Measurements from ENCODE around the gene OBSL1. TPM values are rescaled to one million over a fixed set of nuclear protein-coding genes. Genes with fewer than 3 reads are reported as not detected.

OBSL1 gene
- total RNA-seq, 2 donors from 2014 or later, result 9.9 to 13.2 TPM

GRCh38 chr2:219507581-219508443, 63.5 kb downstream of the OBSL1 start:
- H3K27ac ChIP-seq, result no peak overlapping the region
- TF ChIP-seq CTCF (IDR thresholded peaks at IDR 0.05), result no peak
- no peaks in the 10 kb centered on the region for H3K9me3 ChIP-seq
- H3K4me3 ChIP-seq, result no peak overlapping the region
- DNase-seq, result no peak
- no peak overlapping the region for H3K9ac ChIP-seq (ENCODE audit: low read depth in 2 of 2, low read length in 2 of 2)
- no peaks in the 10 kb centered on the region for H3K36me3 ChIP-seq
- H3K27me3 ChIP-seq, result peaks cover 22% of the 10 kb centered on the region
- intact Hi-C loops (cut with DNase I), result no loop called here
- no peaks in the 10 kb centered on the region for H3K4me1 ChIP-seq

GRCh38 chr2:219506802-219507526, 64.4 kb downstream of the OBSL1 start:
- H3K4me3 ChIP-seq, result no peak overlapping the region
- no peak for DNase-seq
- TF ChIP-seq CTCF (IDR thresholded peaks at IDR 0.05), result no peak
- H3K9ac ChIP-seq (ENCODE audit: low read depth in 2 of 2, low read length in 2 of 2), result no peak overlapping the region
- intact Hi-C loops (cut with DNase I), result no loop called here
- no peaks in the 10 kb centered on the region for H3K36me3 ChIP-seq
- no peaks in the 10 kb centered on the region for H3K9me3 ChIP-seq
- peaks cover 14% of the 10 kb centered on the region for H3K27me3 ChIP-seq
- no peaks in the 10 kb centered on the region for H3K4me1 ChIP-seq
- no peak overlapping the region for H3K27ac ChIP-seq

- H3K27ac ChIP-seq, result no peak overlapping the region
- no peak for TF ChIP-seq CTCF (IDR thresholded peaks at IDR 0.05)
- no peaks in the 10 kb centered on the region for H3K36me3 ChIP-seq
These were observed 65.1 kb downstream of the OBSL1 start for GRCh38 chr2:219506153-219506801.

GRCh38 chr2:219505585-219505984, 65.8 kb downstream of the OBSL1 start:
- H3K36me3 ChIP-seq, result no peaks in the 10 kb centered on the region
- H3K9me3 ChIP-seq, result no peaks in the 10 kb centered on the region
- TF ChIP-seq CTCF (IDR thresholded peaks at IDR 0.05), result no peak
- DNase-seq, result no peak
- H3K9ac ChIP-seq (ENCODE audit: low read depth in 2 of 2, low read length in 2 of 2), result no peak overlapping the region
- H3K27me3 ChIP-seq, result peaks cover 4% of the 10 kb centered on the region
- intact Hi-C loops (cut with DNase I), result no loop called here
- H3K4me1 ChIP-seq, result no peaks in the 10 kb centered on the region
- H3K4me3 ChIP-seq, result no peak overlapping the region
- H3K27ac ChIP-seq, result no peak overlapping the region

More at GRCh38 chr2:219506153-219506801, 65.1 kb downstream of the OBSL1 start:
- no peaks in the 10 kb centered on the region for H3K4me1 ChIP-seq
- H3K9me3 ChIP-seq, result no peaks in the 10 kb centered on the region
- intact Hi-C loops (cut with DNase I), result no loop called here
- H3K27me3 ChIP-seq, result peaks cover 7% of the 10 kb centered on the region
- DNase-seq, result no peak
- H3K9ac ChIP-seq (ENCODE audit: low read depth in 2 of 2, low read length in 2 of 2), result no peak overlapping the region
- no peak overlapping the region for H3K4me3 ChIP-seq

GRCh38 chr2:219502618-219503017, 68.7 kb downstream of the OBSL1 start:
- intact Hi-C loops (cut with DNase I), result no loop called here
- H3K4me3 ChIP-seq, result no peak overlapping the region
- H3K27ac ChIP-seq, result no peak overlapping the region
- no peaks in the 10 kb centered on the region for H3K4me1 ChIP-seq
- H3K36me3 ChIP-seq, result no peaks in the 10 kb centered on the region
- H3K27me3 ChIP-seq, result no peaks in the 10 kb centered on the region
- H3K9me3 ChIP-seq, result no peaks in the 10 kb centered on the region
- TF ChIP-seq CTCF (IDR thresholded peaks at IDR 0.05), result no peak
- no peak for DNase-seq
- H3K9ac ChIP-seq (ENCODE audit: low read depth in 2 of 2, low read length in 2 of 2), result no peak overlapping the region

Measured in colonic mucosa (tissue), 4 donors.